HG03135 (cell line): ENCODE results near the gene NBPF3.
"Not testable (repeated sequence)": the region's sequence is repeated elsewhere in the genome, so short reads cannot be mapped to it uniquely, and the experiment has no call there.

Experiments used
- ATAC-seq: cut with Tn5 transposase; IDR thresholded peaks from one replicate; pipeline ENCODE4 v1.9.1; 2021; ENCODE audit warnings: mild to moderate bottlenecking, moderate library complexity; ENCODE audit not compliant: unreplicated experiment

Gene NBPF3

DNA sequence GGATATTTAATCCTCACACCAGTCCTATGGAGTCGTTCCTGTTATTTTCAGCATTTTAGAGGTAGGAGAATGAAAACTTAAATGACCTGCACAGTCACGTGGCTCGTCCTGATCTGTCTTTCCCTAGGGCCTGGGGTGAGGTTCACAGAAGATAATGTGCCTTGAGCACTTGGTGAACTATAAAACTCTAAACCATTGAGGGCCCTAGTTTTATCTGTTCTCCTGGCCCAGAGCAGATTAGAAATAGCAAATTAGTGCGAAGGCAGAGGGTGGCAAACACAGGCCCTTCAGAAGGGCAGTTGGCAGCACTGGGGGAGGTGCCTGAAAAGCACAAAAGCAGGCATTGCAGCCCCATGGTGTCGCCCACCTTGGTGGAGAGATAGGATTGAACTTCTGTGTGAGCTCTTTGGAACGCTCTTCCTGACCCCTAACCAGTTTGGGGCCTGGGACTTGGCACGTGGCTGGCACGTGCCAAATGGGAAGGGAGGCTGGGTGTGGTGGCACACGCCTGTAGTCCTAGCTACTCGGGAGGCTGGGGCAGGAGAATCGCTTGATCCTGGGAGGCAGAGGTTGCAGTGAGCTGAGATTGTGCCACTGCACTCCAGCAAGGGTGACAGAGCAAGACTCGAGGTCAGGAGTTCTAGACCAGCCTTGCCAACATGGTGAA lies 1.2 kb upstream of the NBPF3 start:
- ATAC-seq = not testable (repeated sequence)

DNA sequence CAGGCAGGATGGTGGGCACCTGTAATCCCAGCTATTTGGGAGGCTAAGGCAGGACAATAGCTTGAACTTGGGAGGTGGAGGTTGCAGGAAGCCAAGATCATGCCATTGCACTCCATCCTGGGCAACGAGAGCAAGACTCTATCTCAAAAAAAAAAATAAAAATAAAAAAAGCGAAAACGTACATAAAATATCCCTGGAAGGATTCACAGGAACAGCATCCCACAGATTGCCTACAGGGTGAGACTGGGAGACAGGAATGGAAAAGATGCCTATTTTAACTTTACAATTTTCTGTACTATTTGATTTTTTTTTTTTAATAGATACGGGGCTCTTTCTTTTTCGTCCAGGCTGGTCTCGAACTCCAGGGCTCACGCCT lies 604 bp upstream of the NBPF3 start:
- no peak for ATAC-seq

DNA sequence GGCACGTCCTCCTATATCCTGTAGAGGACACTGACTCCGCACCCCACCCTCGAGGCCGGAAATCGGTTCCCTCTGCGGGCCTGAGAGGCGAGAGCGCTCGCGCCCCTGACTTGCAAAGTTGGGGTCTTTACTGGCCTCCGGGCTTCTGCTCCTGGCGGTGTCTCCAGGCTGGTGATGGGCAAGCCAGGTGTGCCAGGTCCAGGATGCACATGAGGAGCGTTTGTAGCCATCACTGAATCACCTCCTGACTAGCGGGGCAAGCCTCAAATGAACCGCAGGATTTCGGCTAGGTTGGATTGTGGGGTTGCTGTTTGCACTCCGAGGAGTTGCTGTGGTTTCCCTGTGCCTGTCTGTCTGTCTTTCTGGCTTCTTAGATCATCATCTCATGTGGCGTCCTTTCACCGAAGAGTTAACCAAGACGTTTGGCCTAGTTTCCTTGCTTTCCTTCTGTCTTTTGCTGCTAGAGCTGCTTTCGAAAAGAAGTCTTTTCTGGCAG lies 741 bp downstream of the NBPF3 start:
- not testable (repeated sequence) for ATAC-seq

DNA sequence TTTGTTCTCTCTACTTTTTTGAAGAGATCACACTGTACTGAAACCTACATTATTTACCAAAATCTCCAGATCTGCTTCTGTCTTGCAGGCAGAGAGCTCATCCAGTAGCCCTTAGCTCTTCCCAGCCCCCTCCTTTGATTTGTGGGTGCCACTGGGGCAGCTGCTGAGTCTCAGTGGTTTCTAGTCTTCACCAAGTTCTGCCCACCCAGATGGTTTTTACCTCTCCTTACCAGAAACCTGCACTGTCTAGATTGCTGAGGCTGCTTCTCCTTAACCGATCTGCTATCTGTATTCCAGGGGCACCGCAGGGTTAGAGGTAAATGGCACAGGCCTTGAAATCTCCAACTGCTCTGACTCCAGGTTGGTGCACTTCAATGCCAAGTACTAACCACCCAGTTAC lies 6.7 kb downstream of the NBPF3 start:
- ATAC-seq = not testable (repeated sequence)

DNA sequence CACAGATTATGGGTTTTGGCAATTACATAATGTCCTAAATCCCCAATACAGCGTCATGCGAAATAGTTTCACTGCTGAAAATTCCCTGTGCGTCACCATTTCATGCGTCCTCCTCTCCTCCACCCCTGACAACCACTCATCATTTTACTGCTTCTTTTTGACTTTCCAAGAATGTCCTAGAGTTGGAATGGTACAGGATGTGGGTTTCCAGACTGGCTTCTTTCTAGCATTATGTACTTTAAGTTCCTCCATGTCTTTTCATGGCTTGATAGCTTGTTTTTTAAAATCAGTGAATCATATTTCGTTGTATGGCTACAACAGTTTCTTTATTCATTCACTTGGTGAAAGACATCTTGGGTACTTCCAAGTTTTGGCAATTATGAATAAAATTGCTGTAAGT lies 7.4 kb downstream of the NBPF3 start:
- no peak for ATAC-seq

DNA sequence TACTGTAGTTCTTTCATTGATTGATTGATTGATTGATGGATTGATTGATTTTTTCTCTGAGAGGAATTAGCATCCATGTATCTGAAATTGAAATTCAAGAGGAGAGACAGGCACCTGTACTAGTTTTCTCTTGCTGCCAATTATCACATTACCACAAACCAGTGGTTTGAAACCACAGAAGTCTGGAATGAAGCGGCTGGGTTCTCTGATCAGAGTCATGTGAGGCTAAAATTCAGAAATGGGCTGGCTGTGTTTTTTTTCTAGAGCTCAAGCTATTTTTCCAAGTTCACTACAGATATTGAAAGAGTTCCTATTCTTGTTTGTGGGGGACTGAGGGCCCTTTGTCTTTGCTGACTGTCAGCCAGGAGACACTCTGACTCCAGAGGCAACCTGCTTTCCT lies 10.0 kb downstream of the NBPF3 start:
- ATAC-seq = no peak

DNA sequence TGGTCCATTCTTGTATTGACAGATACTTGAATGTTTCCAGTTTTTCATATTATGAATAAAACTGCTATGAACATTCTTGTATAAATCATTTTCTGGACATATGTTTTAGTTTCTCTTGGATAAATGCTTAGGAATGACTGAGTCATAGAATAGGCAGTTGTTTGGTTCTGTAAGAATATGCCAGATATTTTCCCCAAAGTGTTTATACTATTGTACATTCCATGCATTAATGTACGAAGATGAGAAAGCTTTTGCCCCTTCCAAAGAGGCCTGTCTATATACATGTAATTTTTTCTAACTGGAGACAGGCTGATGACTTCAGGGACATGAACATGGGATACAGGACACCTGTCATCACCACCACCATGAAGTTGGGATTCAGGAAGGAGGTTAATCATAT lies 11.3 kb downstream of the NBPF3 start:
- no peak for ATAC-seq

DNA sequence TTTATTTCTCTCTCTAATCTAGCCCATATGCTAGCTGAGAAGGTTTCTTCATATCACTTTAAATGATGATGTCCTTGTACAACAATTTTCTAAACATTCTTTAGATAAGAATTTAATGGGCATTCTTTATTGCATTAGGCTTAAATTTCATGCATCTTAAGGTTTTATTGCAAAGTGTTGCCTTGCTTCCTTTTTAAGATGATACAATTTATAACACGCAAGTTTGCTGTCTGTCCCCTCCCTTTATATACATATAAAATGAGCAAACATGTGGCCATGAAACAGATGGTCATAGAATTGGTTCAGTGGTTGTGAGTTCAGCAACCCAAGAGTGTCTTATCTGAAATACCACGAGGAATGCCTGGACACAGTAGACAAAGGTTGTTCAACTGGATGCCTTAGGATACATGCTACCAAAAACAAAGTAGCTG lies 12.1 kb downstream of the NBPF3 start:
- no peak for ATAC-seq

DNA sequence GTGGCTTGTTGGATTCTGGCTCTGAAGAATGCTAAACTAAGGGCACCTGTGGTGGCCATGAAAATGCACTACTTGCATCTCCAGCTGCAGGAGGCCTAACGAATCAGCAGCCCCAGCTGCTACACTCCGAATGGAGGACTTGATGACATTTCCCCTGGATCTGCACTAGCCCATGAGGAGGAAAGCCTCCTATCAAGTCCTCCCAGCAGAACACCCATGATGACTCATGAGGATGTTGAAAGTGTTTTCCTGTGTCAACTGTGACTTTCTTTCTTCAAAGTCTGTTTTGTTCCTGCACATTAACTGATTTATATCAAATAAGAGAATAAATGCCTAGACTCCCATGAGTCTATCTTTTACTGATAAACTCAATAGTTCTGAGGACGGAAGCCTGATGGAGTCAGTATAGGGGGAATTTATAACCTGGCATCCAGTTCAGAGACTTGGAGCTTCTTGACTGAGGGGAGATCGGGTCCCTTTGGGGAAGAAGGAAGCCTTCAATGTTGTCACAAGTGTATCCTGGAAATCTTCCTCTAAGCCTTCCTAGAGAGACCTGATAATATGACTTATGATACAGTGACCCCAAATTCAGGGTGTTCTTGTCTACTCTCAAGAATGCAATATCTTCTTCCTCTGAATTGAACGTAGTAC lies 14.2 kb downstream of the NBPF3 start:
- ATAC-seq = not testable (repeated sequence)

DNA sequence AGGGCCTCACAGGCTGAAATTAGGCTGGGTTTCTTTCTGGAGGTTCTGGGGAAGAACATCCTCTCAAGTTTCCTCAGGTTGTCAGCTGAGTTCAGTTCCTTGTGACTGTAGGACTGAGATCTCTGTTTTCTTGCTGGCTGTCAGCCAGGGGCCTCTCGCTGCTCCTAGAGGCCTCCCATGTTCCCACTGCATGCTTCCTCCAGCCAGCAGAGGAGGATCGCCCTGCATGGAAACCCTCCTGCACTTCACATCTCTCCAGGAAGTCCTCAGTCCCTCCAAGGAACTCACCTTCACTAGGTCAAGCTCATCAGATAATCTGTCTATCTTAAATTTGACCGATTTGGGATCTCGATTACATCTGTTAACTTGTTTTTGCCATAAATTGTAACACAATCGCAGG lies 15.0 kb downstream of the NBPF3 start:
- not testable (repeated sequence) for ATAC-seq

DNA sequence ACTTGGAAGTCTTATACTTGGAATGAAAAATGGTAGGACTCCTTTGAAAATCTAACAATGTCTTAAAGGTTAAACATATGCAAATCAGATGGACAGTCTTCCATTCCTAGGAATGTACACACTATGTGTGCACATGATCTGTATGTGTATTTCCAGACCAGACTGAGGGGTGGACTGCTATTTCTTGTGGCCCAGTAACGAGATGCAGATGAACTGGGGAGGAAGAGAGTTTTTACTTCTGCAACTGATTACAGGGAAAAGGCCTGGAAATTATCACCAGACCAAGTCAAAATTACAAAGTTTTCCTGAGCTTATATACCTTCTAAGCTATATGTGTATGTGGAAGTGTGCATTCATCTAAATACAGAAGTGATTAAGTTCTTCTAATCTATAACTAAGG lies 17.7 kb downstream of the NBPF3 start:
- no peak for ATAC-seq

DNA sequence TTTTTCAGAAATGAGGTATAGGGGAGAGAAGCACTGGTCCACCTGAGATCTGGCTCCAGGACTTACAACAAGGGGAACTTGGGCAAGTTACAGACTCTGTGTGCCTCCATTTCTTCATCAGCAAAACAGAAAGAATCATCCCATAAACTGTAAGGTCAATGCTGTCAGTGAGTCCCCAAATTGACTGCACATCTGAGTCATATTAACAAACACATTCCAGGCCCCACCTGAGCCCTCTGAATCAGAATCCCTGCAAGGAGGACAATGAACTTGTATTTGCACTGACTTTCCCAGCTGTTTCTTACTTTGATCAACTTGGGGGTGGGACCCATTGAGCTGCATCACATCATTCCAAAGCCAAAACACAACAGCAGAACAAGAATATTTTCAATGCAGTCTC lies 25.2 kb downstream of the NBPF3 start:
- ATAC-seq = not testable (repeated sequence)

DNA sequence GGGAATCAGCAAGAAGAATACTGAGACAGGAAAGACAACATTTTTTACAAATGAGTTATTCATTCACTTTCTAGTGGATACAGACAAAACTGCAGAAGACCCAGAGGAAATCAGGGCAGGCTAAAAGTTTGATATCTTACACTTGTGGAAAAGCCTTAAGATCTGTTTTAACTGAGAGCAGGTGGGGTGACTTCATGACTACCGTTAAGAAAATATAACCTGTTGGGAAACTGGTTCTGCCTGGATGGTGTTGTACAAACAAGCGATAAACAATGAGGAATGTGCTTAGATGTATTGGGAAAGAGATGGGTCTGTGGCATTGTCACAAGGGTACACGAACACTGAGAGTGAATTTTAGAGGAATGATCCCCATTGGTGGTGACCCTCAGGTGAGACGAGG lies 28.0 kb downstream of the NBPF3 start:
- ATAC-seq = not testable (repeated sequence)

DNA sequence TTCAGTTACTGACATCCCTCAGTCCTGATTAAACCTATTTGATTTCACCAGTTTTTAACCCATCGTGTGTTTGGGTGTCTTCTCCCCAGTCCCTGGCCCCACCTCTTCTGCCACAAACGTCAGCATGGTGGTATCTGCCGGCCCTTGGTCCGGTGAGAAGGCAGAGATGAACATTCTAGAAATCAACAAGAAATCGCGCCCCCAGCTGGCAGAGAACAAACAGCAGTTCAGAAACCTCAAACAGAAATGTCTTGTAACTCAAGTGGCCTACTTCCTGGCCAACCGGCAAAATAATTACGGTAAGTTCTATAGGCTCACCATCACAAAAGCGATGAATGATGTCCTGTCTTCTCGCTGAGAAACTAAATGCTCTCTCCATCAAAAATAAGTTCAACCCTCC lies 28.7 kb downstream of the NBPF3 start:
- no peak for ATAC-seq

DNA sequence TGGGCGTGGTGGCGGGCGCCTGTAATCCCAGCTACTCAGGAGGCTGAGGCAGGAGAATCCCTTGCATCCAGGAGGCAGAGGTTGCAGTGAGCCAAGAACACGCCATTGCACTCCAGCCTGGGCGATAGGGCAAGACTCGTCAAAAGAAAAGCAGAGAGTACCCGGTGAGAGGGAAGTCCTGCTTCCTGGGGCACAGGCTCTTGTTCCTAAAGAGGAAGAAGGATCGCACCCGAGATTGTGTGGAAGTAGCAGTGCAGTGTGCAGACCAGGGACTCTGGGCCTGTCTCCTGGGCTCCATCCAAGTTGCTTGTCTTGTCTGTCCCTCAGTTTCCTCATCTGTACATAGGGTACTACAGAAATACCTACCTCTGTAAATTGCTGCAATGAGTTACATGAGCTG lies 29.6 kb downstream of the NBPF3 start:
- ATAC-seq = no peak

DNA sequence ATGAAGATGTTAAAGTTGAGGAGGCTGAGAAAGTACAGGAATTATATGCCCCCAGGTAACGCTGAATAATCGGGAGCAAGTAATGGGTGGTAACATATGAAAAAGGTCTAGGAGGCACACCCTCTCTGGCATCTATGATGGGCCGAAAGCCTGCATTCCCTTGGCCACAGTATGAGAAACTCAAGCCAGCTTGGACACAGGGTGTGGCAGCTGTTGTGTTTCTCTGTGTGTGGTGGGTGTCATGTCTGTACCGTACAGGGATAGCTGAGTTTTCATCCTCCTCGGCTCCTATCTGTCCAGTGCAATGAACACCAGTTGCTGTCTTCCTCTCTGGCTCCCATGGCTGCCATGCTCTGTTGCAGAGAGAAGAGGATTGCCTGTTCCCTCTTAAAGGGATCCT lies 32.9 kb downstream of the NBPF3 start:
- no peak for ATAC-seq

DNA sequence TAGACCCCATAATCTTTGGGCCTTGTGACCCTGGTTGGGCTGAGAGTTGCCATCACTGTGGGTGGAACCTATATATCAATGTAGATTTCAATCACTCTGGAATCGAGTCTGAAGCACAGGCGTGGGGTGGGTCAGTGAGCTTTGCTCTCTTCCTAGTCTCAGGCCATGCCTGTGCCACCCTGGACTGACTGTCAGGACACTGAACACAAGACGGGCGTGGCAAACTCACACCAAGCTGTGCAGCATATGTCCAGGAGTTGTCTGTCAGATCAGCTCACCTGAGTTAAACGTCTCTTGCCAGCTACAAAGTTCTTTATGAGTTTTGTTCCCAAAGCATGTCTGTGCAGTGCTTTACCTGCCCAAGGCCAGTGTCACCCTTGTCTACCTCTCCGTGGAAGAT lies 38.4 kb downstream of the NBPF3 start:
- no peak for ATAC-seq

DNA sequence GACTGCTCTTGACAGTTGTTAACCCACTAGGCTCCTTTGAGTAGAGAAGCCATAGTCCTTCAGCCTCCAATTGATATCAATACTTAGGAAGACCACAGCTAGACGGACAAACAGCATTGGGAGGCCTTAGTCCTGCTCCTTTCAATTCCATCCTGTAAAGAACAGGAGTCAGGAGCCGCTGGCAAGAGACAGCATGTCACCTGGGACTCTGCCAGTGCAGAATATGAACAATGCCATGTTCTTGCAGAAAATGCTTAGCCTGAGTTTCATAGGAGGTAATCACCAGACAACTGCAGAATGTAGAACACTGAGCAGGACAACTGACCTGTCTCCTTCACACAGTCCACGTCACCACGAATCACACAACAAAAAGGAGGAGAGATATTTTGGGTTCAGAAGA lies 43.9 kb downstream of the NBPF3 start:
- ATAC-seq = not testable (repeated sequence)

DNA sequence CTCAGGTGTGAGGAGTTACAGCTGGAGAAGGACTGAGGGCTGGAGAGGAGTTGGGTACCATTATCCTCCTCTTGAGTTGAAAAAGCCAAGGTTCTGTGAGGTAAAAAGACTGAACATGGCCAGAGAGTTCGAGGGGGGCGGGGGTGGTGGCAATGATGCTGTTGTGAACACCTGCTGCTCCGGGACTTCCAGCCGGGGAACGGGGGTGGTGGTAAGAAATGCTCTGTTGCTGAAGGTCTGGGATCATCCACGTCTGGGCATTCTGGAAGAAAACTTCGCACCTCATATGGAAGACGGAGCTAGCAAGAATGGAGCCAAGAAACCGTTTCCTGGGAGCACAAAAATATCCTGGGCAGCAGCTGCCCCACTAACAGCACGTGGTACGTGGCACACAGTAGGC lies 49.2 kb downstream of the NBPF3 start:
- no peak for ATAC-seq

DNA sequence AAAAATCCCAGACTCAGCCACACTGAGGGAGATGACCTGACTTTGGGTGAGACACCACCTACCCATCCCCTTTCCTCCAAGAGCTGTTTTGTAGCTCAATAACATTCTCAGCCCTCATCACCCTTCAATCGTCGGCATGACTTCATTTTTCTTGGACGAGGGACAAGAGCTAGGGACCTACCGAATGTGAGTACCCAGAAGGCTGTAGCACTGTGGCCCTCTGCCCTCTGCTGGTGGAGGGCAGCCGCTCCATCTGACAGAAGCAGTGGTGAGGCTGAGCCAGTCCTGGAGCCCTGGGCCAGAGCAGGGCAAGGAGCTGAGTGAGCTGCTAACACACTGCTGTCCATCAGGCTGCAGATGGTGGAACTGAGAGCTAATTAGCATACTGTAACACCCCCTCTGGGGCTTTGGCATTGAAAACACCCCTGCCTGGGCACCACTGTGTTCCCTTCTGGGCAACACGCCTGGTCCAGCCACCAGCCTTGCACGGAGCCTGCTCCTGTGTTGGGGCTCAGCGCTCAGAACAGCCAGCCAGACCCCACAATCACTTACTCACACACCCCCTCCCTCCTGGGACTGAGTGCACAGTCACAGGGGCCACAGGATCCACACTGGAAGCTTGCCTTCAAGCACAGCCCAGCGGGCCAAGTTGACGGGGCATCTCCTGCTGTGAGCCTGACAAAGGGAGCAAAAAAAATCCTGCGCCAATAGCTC lies 51.0 kb downstream of the NBPF3 start:
- ATAC-seq = no peak

DNA sequence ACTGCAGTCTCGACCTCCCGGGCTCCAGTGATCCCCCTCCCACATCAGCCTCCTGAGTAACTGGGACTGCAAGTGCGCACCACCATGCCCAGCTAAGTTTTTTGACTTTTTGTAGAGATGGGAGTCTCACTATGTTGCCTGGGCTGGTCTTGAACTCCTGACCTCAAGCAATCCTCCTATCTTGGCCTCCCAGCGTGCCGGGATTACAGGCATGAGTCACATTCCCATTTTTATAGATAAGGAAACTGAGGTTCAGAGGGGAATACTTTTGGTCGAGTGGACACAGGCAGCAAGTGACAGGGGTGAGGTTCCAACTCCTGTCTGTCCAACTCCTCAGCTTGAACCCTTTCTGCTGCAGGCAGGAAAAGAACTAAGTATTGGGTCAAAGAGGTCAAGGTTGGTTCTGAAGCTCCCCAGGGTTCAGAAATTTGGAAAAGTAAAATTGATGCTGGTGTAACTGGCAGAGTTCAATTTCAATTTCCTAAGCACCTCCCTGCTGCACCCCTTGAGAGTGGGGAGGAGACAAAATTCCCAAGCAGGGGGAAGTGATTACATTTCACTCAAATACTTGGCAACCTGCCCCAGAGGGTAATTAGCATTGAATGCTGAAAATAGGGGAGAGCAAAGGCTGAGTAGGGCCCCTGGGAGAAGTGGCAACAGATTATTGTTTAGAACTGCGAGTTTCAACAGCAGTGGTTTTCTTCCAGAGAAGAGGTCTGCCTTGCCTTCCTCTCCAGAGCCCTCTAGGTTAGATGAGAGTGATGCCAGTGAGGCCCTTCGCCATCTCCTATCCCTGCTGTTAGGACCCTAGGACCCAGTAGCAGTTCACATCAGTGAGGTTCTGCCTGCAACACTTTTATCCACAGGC lies 51.8 kb downstream of the NBPF3 start:
- no peak for ATAC-seq
